Mucosa of stomach (tissue), 1 donor: ENCODE results near the gene LIMS2.

Source experiments
- H3K27me3 ChIP-seq: one replicate; pipeline ENCODE4 v1.7.0; 2013; ENCODE audit warnings: mild to moderate bottlenecking, low read length; ENCODE audit not compliant: control insufficient read depth, insufficient read depth
- H3K36me3 ChIP-seq: one replicate; pipeline ENCODE4 v1.7.0; 2013; ENCODE audit warnings: low read length; ENCODE audit not compliant: control insufficient read depth, insufficient read depth
- H3K4me1 ChIP-seq: one replicate; pipeline ENCODE4 v1.7.0; 2013; ENCODE audit warnings: mild to moderate bottlenecking, low read length; ENCODE audit not compliant: control insufficient read depth, insufficient read depth
- H3K4me3 ChIP-seq: one replicate; pipeline ENCODE4 v1.7.0; 2013; ENCODE audit warnings: low read length
- H3K9ac ChIP-seq: one replicate; pipeline ENCODE4 v1.7.0; 2013; ENCODE audit warnings: mild to moderate bottlenecking, low read length, moderate library complexity
- H3K9me3 ChIP-seq: one replicate; pipeline ENCODE4 v1.7.0; 2013; ENCODE audit warnings: mild to moderate bottlenecking, low read length, moderate library complexity; ENCODE audit not compliant: control insufficient read depth
- donor health status: Pancreatic carcinoma.

The LIMS2 gene

DNA sequence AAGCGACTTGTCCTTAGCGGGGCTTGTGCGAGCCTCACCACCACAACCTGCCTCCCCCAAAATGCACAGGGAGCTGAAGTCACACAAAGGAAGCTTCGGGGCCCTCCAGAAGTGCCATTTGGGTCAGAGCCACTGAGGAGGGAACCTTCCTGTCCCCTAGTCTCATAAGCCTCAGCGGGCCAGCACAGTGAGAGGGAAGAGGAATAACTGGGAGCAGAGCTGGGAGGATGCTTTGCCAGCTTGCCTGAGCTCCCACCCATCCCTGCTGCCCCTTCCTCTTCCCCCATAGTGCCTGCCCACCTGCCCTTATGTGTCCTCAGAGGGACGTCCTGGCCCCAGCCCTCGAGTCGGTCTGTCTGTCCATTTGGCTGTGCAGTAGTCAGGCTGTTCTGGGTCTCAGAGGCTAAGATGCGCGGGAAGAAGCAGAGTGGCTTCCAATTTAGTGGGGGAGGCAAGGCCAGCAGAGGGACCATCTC lies 81.2 kb downstream of the LIMS2 start:
- no peak overlapping the region for H3K9ac ChIP-seq
- no peaks in the 10 kb centered on the region for H3K36me3 ChIP-seq
- no peaks in the 10 kb centered on the region for H3K4me1 ChIP-seq
- H3K9me3 ChIP-seq, result no peaks in the 10 kb centered on the region
- H3K4me3 ChIP-seq, result no peak overlapping the region
- H3K27me3 ChIP-seq, result no peaks in the 10 kb centered on the region

DNA sequence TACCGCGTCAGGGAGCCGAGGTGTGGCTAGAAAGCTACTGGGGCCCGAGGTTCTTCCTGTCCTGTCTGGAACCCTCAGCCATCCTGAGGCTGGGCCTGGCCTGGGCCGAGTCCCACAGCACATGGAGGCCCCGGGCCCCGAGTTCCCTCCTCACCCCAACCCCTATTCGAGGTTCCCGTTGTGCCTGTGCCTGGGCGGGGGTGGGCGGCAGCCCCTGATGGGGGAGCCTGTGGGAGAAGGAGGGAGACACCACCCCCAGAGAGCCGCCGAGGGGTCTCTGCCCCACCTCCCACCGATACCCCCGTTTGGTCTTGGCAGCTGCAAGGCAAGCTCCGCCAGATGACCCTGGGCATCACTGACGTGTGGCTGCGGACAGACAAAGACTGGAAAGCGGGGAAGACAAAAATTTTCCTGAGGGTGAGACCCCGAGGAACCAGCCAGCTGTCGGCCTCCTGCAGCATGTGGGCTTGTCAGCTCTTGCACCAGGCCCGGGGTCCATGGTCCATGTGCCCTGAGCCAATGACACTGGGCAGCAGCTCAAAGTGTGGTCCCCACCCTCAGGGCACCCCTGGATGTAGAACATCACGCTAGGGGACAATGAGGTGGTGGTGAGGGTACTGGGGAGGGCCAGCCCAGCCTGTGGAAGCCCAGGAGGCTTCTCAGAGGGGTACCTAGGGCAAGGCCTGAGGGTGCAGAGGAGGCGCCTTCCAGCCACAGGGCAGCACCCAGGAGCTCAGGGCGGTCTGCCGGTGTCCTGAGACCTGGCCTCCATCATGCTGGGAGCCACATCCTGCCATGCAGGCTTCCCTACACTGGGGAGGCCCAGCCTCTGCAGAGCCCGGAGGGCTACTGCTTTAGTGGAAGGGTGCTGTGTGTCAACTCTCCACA lies 81.9 kb downstream of the LIMS2 start:
- Histone ChIP-seq H3K36me3 (no peaks in the 10 kb centered on the region), H3K9me3 (no peaks in the 10 kb centered on the region), H3K4me3 (no peak overlapping the region), H3K4me1 (no peaks in the 10 kb centered on the region), H3K27me3 (no peaks in the 10 kb centered on the region), H3K9ac (no peak overlapping the region)

DNA sequence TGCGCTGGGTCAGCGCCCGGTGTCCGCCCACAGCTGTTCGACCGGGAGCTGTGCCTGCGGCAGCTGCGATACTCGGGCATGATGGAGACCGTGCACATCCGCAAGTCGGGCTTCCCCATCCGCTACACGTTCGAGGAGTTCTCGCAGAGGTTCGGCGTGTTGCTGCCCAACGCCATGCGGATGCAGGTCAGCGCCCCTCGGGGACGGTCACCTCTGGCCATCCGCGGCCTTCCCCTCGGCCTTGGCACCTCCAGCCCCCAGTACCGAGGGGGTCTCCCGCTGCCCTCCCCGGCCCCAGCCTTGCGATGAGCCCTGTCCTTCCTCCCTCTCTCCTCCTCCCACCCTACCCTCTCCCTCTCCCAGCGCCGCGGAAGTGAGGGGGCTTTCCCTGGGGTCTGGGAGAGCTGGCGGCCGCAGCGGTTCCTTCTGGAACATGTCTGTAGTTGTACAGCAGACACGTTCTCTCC lies 82.5 kb downstream of the LIMS2 start:
- Histone ChIP-seq H3K36me3 (no peaks in the 10 kb centered on the region), H3K27me3 (no peaks in the 10 kb centered on the region), H3K4me3 (no peak overlapping the region), H3K9me3 (no peaks in the 10 kb centered on the region), H3K4me1 (no peaks in the 10 kb centered on the region), H3K9ac (no peak overlapping the region)

DNA sequence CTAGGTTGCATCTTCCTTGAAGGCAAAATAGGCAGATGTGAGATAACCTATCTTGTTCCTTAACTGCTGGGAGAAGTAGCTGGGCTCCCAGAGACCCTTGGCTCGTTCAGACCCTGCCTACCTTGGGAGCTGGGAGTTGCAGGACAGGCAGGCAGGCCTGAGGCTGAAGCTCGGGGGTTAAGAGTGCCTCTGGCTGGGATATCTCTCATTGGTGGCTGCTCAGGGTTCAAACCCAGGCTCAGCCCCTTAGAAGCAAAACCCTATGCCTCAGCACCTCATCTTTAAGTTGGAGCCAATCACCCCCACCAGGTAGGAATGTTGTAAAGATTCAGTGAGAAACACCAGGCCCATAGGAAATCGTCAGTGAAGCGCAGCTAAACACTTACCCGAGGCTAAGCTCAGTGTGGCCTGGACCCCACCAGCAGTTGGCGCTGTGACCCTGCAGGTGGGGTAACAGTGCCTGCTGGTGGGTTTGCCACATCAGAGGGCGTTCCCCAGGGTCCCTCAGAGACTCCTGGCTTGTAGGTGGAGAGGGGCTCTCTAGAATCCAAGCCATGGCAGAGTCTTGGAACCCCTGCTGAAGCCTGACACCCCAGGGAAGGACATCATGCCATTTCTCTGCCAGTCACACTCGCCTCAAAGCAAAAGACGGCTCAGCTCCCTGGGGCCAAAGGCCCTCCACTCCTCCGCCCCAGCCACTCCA lies 84.0 kb downstream of the LIMS2 start:
- no peaks in the 10 kb centered on the region for H3K9me3 ChIP-seq
- H3K4me1 ChIP-seq, result no peaks in the 10 kb centered on the region
- H3K27me3 ChIP-seq, result no peaks in the 10 kb centered on the region
- no peak overlapping the region for H3K9ac ChIP-seq
- H3K4me3 ChIP-seq, result no peak overlapping the region
- H3K36me3 ChIP-seq, result no peaks in the 10 kb centered on the region

DNA sequence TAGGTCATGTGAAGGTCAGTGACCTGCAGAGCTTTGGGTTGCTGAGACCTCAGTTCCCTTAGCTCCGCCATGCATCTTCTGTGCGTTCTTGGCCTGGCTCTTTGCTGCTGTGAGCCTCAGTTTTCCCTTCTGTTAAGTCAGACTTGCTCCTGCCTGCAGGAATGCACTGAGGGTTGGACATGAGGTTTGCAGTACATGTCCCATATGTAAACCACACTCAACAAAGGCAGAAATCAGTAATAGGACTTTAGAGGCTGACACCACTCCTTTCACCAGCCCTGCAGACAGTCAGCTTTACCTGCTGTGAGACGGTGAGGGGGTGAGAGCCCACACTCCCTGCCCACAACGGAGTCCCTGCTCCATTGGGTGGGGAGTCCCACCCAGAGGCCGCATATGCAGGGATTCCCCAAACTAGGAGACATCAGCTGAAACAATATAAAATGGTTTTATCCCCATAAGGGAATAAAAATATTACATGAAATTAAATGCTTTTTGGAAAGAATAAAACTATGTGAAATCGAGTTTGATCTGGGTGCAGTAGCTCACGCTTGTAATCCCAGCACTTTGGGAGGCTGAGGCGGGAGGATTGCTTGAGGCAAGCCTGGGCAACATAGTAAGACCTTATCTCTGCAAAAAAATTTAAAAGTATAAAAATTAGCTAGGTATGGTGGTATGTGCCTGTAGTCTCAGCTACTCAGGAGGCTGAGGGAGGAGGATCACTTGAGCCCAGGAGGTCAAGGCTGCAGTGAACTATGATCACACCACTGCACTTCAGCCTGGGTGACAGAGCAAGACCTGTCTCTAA lies 84.7 kb downstream of the LIMS2 start:
- Histone ChIP-seq H3K4me1 (no peaks in the 10 kb centered on the region), H3K4me3 (no peak overlapping the region), H3K9me3 (no peaks in the 10 kb centered on the region), H3K9ac (no peak overlapping the region), H3K36me3 (no peaks in the 10 kb centered on the region), H3K27me3 (no peaks in the 10 kb centered on the region)

DNA sequence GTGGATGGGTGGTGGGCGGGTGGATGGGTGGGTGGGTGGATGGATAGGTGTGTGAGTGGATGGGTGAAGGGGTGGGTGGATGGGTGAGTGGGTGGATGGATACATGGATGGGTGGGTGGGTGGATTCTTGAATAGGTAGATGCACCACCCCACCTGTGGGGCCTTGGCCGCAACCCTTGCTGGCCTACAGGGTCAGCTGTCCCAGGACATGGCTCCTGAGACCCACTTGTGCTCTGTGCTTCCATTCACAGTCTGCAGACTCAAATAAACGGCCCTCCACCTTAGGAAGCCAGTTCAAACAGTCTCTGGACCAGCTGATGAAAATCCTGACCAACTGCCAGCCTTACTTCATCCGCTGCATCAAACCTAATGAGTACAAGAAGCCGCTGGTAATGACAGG lies 85.5 kb downstream of the LIMS2 start:
- Histone ChIP-seq H3K4me1 (no peaks in the 10 kb centered on the region), H3K4me3 (no peak overlapping the region)

DNA sequence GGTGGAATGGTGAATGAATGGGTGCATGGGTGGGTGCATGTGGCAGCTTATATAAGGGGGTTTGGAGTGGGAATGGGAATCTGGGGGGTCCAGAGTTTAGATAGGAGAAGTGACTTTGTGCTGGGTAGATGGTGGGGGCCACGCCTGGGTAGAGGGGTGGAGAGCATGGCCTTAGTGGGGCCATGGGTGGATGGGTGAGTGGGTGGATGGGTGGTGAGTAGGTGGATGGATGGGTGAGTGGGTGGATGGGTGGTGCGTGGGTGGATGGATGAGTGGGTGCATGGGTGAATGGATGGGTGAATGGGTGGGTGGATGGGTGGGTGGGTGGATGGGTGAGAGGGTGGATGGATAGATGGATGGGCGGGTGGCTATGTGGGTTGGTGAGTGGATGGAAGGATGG lies 86.0 kb downstream of the LIMS2 start:
- Histone ChIP-seq H3K9me3 (no peaks in the 10 kb centered on the region), H3K9ac (no peak overlapping the region), H3K4me1 (no peaks in the 10 kb centered on the region), H3K4me3 (no peak overlapping the region), H3K36me3 (no peaks in the 10 kb centered on the region), H3K27me3 (no peaks in the 10 kb centered on the region)

More for the DNA sequence above, 85.5 kb downstream of the LIMS2 start:
- no peaks in the 10 kb centered on the region for H3K9me3 ChIP-seq
- H3K27me3 ChIP-seq, result no peaks in the 10 kb centered on the region
- H3K36me3 ChIP-seq, result no peaks in the 10 kb centered on the region
- H3K9ac ChIP-seq, result no peak overlapping the region
